Neural cell (in vitro differentiated cells): ENCODE measurements around the gene CTSH. TPM values are rescaled to one million over a fixed set of nuclear protein-coding genes. Genes with fewer than 3 reads are reported as not detected.

Experiments
- H2AFZ ChIP-seq: fragments of 200-600, 300-800 bp; sonication (generic), shearing (Covaris generic); 2 replicates; pipeline ENCODE4 v1.6.0; 2014; ENCODE audit warnings: low read depth, mild to moderate bottlenecking, antibody characterized with exemption, low read length, moderate library complexity
- H3F3A ChIP-seq: fragments of 200-600 bp; shearing (Covaris generic); 2 replicates; pipeline ENCODE4 v1.6.1; 2016; ENCODE audit warnings: mild to moderate bottlenecking, moderate library complexity, mixed read lengths, antibody characterized with exemption, low read length; ENCODE audit not compliant: insufficient read depth, poor library complexity, severe bottlenecking
- H3K27ac ChIP-seq: fragments of 200-600, 300-800 bp; sonication (generic), shearing (Covaris generic); 2 replicates; pipeline ENCODE4 v1.5.1; 2014; ENCODE audit warnings: mild to moderate bottlenecking, low read length, moderate library complexity
- H3K27me3 ChIP-seq: fragments of 300-800, 200-600 bp; sonication (generic), shearing (Covaris generic); 2 replicates; pipeline ENCODE4 v1.6.0; 2014; ENCODE audit warnings: mild to moderate bottlenecking, low read depth, low read length, moderate library complexity; ENCODE audit not compliant: insufficient read depth
- H3K36me3 ChIP-seq: fragments of 300-800, 200-600 bp; sonication (generic), shearing (Covaris generic); 2 replicates; pipeline ENCODE4 v1.5.1; 2014; ENCODE audit warnings: mild to moderate bottlenecking, antibody characterized with exemption, low read length, moderate library complexity; ENCODE audit not compliant: insufficient read depth
- H3K4me2 ChIP-seq: fragments of 300-800, 200-600 bp; sonication (generic), shearing (Covaris generic); 2 replicates; pipeline ENCODE4 v1.6.0; 2014; ENCODE audit warnings: mild to moderate bottlenecking, low read length
- H3K4me3 ChIP-seq: fragments of 300-800, 200-600 bp; sonication (generic), shearing (Covaris generic); 2 replicates; pipeline ENCODE4 v1.5.1; 2014; ENCODE audit warnings: mild to moderate bottlenecking, low read length, moderate library complexity
- H3K79me2 ChIP-seq: fragments of 200-600 bp; shearing (Covaris generic); replicated peaks from 2 replicates; pipeline ENCODE4 v1.6.0; 2014; ENCODE audit warnings: mild to moderate bottlenecking, low read length, moderate library complexity; ENCODE audit not compliant: insufficient read depth
- H3K9ac ChIP-seq: fragments of 300-800, 200-600 bp; sonication (generic), shearing (Covaris generic); 2 replicates; pipeline ENCODE4 v1.6.1; 2016; ENCODE audit warnings: mild to moderate bottlenecking, low read length, mixed read lengths
- H3K9me2 ChIP-seq: fragments of 200-600 bp; shearing (Covaris generic); 2 replicates; pipeline ENCODE4 v1.6.1; 2016; ENCODE audit warnings: mild to moderate bottlenecking, low read length, mixed read lengths; ENCODE audit not compliant: insufficient read depth
- H3K9me3 ChIP-seq: fragments of 200-600, 300-800 bp; sonication (generic), shearing (Covaris generic); 2 replicates; pipeline ENCODE4 v1.6.1; 2016; ENCODE audit warnings: mild to moderate bottlenecking, mixed run types, low read length, moderate library complexity, mixed read lengths
- H4K20me1 ChIP-seq: fragments of 200-600 bp; shearing (Covaris generic); 2 replicates; pipeline ENCODE4 v1.6.1; 2016; ENCODE audit warnings: mild to moderate bottlenecking, mixed run types; ENCODE audit not compliant: insufficient read depth
- EP300 ChIP-seq: fragments of 450-650 bp; conservative IDR thresholded peaks from 2 replicates; pipeline ENCODE4 v1.6.1; 2014; ENCODE audit warnings: antibody characterized with exemption, mild to moderate bottlenecking, moderate library complexity; ENCODE audit not compliant: poor library complexity, severe bottlenecking
- EZH2 ChIP-seq: fragments of 200-600, 300-800 bp; shearing (Covaris generic), sonication (generic); IDR thresholded peaks from 2 replicates; pipeline ENCODE4 v1.6.1; 2014; ENCODE audit warnings: antibody characterized with exemption, low read length, borderline replicate concordance, mild to moderate bottlenecking; ENCODE audit not compliant: insufficient read depth, poor library complexity, severe bottlenecking
- MXI1 ChIP-seq: fragments of 450-650 bp; conservative IDR thresholded peaks from 2 replicates; pipeline ENCODE4 v1.6.1; 2014; ENCODE audit warnings: antibody characterized with exemption, mild to moderate bottlenecking; ENCODE audit not compliant: poor library complexity, severe bottlenecking
- POLR2AphosphoS5 ChIP-seq: IDR thresholded peaks from 2 replicates; pipeline ENCODE4 v1.6.1; 2012
- RAD21 ChIP-seq: fragments of 450-650 bp; conservative IDR thresholded peaks from 2 replicates; pipeline ENCODE4 v1.6.1; 2014; ENCODE audit warnings: antibody characterized with exemption, mild to moderate bottlenecking, moderate library complexity
- REST ChIP-seq: IDR thresholded peaks from 2 replicates; pipeline ENCODE4 v1.6.1; 2012; ENCODE audit warnings: borderline replicate concordance
- SMC3 ChIP-seq: fragments of 450-650 bp; conservative IDR thresholded peaks from 2 replicates; pipeline ENCODE4 v1.6.1; 2014; ENCODE audit warnings: antibody characterized with exemption, mild to moderate bottlenecking, moderate library complexity; ENCODE audit not compliant: poor library complexity
- TAF1 ChIP-seq: IDR thresholded peaks from 2 replicates; pipeline ENCODE4 v1.6.1; 2012; ENCODE audit warnings: low read depth
- polyA plus RNA-seq: library from polyadenylated mRNA; depleted of rRNA; stranded (reverse); fragments of >200 nt; gene quantifications from 2 replicates; pipeline ENCODE4 v1.2.3, GENCODE V29; 2014
- TF ChIP-seq, protein P1 (sequence below): fragments of 450-650 bp; IDR thresholded peaks from 2 replicates; pipeline ENCODE4 v1.5.1; 2014; ENCODE audit warnings: antibody characterized with exemption, mild to moderate bottlenecking, moderate library complexity; ENCODE audit not compliant: poor library complexity, severe bottlenecking

CTSH gene
- polyA plus RNA-seq, 1 donor from 2014 or later, result 3.3 TPM

GRCh38 chr15:78974272-78974918 is 29.5 kb upstream of the CTSH start (continued):
- TF ChIP-seq REST, result no peak

DNA sequence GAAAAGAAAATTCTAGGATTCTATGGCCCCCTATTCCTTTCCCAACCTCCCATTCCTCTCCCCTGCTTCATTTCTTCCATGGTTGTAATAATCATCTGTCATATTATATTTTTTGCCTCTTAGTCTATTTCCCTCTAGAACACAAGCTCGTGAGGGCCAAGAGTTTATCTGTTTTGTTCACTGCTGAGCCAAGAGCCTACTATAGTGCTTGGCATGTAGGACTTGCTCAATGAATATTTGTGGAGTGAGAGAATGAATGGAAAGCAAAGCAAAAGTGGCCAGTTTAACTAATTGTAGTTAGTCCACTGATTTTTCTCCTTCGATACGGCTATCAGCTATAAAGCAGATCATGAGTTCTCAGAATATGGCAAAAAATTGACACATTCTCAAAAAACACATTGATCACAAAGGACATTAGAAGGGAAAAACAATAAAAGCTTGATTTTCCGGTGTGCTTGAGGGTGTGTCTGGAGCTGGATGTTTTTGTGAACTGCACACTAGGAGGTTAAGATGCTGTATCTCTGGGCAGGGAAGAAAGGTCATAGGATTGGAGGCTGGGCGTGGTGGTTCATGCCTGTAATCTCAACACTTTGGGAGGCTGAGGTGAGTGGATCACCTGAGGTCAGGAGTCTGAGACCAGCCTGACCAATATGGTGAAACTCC is 25.0 kb upstream of the CTSH start:
- H3K79me2 ChIP-seq, result no peaks in the 10 kb centered on the region
- H3K9me2 ChIP-seq, result no peaks in the 10 kb centered on the region
- H3K27ac ChIP-seq, result no peak overlapping the region
- H3K9me3 ChIP-seq, result no peaks in the 10 kb centered on the region
- H4K20me1 ChIP-seq, result no peaks in the 10 kb centered on the region
- H3K9ac ChIP-seq, result no peak overlapping the region
- no peaks in the 10 kb centered on the region for H3K27me3 ChIP-seq
- no peaks in the 10 kb centered on the region for H3F3A ChIP-seq
- no peak overlapping the region for H3K4me2 ChIP-seq
- H3K36me3 ChIP-seq, result no peaks in the 10 kb centered on the region
- no peak overlapping the region for H3K4me3 ChIP-seq
- TF ChIP-seq EP300 (no peak), MXI1 (no peak), POLR2AphosphoS5 (no peak), EZH2 (no peak), TAF1 (no peak), SMC3 (no peak), RAD21 (no peak), REST (no peak)
- TF ChIP-seq, protein P1, sequence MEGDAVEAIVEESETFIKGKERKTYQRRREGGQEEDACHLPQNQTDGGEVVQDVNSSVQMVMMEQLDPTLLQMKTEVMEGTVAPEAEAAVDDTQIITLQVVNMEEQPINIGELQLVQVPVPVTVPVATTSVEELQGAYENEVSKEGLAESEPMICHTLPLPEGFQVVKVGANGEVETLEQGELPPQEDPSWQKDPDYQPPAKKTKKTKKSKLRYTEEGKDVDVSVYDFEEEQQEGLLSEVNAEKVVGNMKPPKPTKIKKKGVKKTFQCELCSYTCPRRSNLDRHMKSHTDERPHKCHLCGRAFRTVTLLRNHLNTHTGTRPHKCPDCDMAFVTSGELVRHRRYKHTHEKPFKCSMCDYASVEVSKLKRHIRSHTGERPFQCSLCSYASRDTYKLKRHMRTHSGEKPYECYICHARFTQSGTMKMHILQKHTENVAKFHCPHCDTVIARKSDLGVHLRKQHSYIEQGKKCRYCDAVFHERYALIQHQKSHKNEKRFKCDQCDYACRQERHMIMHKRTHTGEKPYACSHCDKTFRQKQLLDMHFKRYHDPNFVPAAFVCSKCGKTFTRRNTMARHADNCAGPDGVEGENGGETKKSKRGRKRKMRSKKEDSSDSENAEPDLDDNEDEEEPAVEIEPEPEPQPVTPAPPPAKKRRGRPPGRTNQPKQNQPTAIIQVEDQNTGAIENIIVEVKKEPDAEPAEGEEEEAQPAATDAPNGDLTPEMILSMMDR, result no peak
- no peak overlapping the region for H2AFZ ChIP-seq
